Erythroblast (primary cell): ENCODE data around the gene WIPF3.

ENCODE experiments used
- GATA1 ChIP-seq: IDR thresholded peaks from 2 replicates; pipeline ENCODE4 v1.6.1; 2011; ENCODE audit warnings: low read depth, mild to moderate bottlenecking, control low read depth, low read length, moderate library complexity
- POLR2A ChIP-seq: IDR thresholded peaks from 2 replicates; pipeline ENCODE4 v1.6.1; 2011; ENCODE audit warnings: mild to moderate bottlenecking, low read length

DNA sequence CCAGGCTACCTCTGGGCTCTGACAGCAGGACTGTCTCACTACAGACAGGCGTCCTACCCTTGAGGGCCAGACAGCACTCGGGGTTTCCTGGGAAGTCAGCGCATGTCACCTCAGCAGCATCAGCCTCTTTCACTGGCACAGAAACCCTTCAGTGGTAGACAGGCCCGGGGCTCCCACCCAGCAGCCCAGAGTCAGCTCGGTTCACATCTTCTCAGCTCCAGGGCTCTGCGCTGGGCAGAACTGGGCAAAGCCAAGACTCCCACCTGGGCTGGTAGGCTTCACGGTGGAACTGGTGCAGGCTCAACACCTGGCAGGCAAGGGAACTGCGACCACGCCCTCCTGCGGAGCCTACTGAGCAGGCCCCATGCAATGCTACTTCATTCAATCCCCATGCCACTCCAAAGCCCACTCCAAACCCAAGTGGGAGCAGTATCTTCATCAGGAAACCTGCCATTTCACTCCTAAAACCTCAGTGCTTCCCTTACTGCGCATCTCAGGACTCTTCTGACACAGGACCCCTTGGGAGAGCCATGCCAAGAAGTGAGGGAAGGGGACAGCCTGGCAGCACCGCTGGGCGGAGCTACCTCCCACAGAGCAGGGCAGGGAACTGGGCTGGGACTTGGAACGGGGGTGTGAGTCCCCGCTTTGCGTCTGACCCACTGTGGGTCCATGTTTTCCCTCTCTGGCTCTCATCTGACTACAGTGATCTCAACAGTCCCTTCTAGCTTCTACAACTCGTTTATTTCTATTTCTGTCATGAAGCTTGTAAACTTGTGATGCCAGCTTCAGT is 122.9 kb downstream of the WIPF3 start:
- TF ChIP-seq POLR2A = no peak
- no peak for TF ChIP-seq GATA1
